ENCODE measurements around the gene TRPM2.

Gene TRPM2

GRCh38 chr21:44317241-44317782 lies 36.1 kb upstream of the TRPM2 start:
- no peak for TF ChIP-seq CTCF (IDR thresholded peaks at IDR 0.05; ENCODE audit: low read depth, low read length)
- DNase-seq (ENCODE audit: low read depth in 2 of 2) = no peak
- H3K4me3 ChIP-seq (replicated peaks in 1 of 2; ENCODE audit: low read depth in 2 of 2, low read length in 2 of 2) = no peak overlapping the region

- no peak for DNase-seq (ENCODE audit: low read depth in 2 of 2)
- no peak overlapping the region for H3K4me3 ChIP-seq (replicated peaks in 1 of 2; ENCODE audit: low read depth in 2 of 2, low read length in 2 of 2)
- no peak for TF ChIP-seq CTCF (IDR thresholded peaks at IDR 0.05; ENCODE audit: low read depth, low read length)
These were observed 35.5 kb upstream of the TRPM2 start for GRCh38 chr21:44317871-44318270.

GRCh38 chr21:44318489-44319285 lies 34.7 kb upstream of the TRPM2 start:
- no peak for DNase-seq (ENCODE audit: low read depth in 2 of 2)
- H3K4me3 ChIP-seq (replicated peaks in 1 of 2; ENCODE audit: low read depth in 2 of 2, low read length in 2 of 2) = no peak overlapping the region
- no peak for TF ChIP-seq CTCF (IDR thresholded peaks at IDR 0.05; ENCODE audit: low read depth, low read length)

- H3K4me3 ChIP-seq (replicated peaks in 1 of 2; ENCODE audit: low read depth in 2 of 2, low read length in 2 of 2) = no peak overlapping the region
- DNase-seq (ENCODE audit: low read depth in 2 of 2) = no peak
- no peak for TF ChIP-seq CTCF (IDR thresholded peaks at IDR 0.05; ENCODE audit: low read depth, low read length)
These were observed 33.9 kb upstream of the TRPM2 start for GRCh38 chr21:44319407-44320065.

- no peak for DNase-seq (ENCODE audit: low read depth in 2 of 2)
- H3K4me3 ChIP-seq (replicated peaks in 1 of 2; ENCODE audit: low read depth in 2 of 2, low read length in 2 of 2) = no peak overlapping the region
- TF ChIP-seq CTCF (IDR thresholded peaks at IDR 0.05; ENCODE audit: low read depth, low read length) = no peak
These were observed 32.6 kb upstream of the TRPM2 start for GRCh38 chr21:44320847-44321246.

- no peak for DNase-seq (ENCODE audit: low read depth in 2 of 2)
- H3K4me3 ChIP-seq (replicated peaks in 1 of 2; ENCODE audit: low read depth in 2 of 2, low read length in 2 of 2) = no peak overlapping the region
- TF ChIP-seq CTCF (IDR thresholded peaks at IDR 0.05; ENCODE audit: low read depth, low read length) = no peak
These were observed 31.5 kb upstream of the TRPM2 start for GRCh38 chr21:44321846-44322450.
